Activated CD8-positive, alpha-beta memory T cell treated with anti-CD3 and anti-CD28 coated beads, Interleukin-2, amount 10 ng/mL, durations not matched to agents 7 days and 5 days (primary cell): ENCODE measurements around the gene MACROD2. TPM values are rescaled to one million over a fixed set of nuclear protein-coding genes. Genes with fewer than 3 reads are reported as not detected.

Experiments
- ATAC-seq: fragments of 150-1000 bp; cut with Tn5 transposase; one replicate; pipeline ENCODE4 v1.10.0; 2021; ENCODE audit warnings: moderate library complexity
- CTCF ChIA-PET: fragments of 350-600 bp; sonication (Branson Sonifier 250); formaldehyde crosslinking; loops from one replicate; lab custom pipeline; 2021; ENCODE audit warnings: antibody characterized with exemption; lab: Charles Lee
- DNase-seq: peaks from one replicate; pipeline ENCODE4 v3.0.0-alpha.2; 2020
- H3K27ac Mint-ChIP-seq: one replicate; pipeline ENCODE4 v1.8.0; 2021; ENCODE audit warnings: mild to moderate bottlenecking, mixed read lengths
- H3K27me3 Mint-ChIP-seq: one replicate; pipeline ENCODE4 v1.8.0; 2021; ENCODE audit warnings: mixed read lengths
- H3K36me3 Mint-ChIP-seq: one replicate; pipeline ENCODE4 v1.8.0; 2021; ENCODE audit warnings: mild to moderate bottlenecking, mixed read lengths
- H3K4me1 Mint-ChIP-seq: one replicate; pipeline ENCODE4 v1.8.0; 2021; ENCODE audit warnings: mixed read lengths
- H3K4me3 Mint-ChIP-seq: one replicate; pipeline ENCODE4 v1.8.0; 2021; ENCODE audit warnings: mild to moderate bottlenecking, moderate library complexity, mixed read lengths
- H3K9me3 Mint-ChIP-seq: one replicate; pipeline ENCODE4 v1.8.0; 2022; ENCODE audit warnings: low read depth, mixed read lengths
- total RNA-seq, 2 experiments: library from RNA; stranded (reverse); gene quantifications; one replicate each; pipeline ENCODE4 v1.2.3, GENCODE V29; 2021

MACROD2 gene
- total RNA-seq, 2 experiments from 2014 or later, result not detected

DNA sequence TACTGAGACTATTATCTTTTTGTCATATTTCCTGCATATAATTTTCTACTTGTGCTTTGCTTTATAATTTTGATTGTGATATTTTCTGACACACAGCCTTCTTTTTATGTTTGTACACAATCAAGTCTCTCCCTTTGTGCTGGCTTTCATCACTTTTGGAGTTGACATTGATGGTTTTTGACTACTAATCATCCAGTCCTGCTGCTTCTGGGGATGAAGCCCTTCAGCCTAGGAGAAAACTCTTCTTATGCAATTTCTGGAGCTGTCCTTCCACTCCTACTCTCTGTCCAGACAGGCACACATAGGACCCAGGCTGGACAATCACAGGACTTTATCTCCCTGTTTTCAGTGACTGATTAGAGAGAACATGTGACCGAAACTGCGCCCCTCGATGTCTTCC is 2063.0 kb downstream of the MACROD2 start:
- no peak overlapping the region for H3K27ac Mint-ChIP-seq
- no peaks in the 10 kb centered on the region for H3K9me3 Mint-ChIP-seq
- no peaks in the 10 kb centered on the region for H3K27me3 Mint-ChIP-seq
- no peaks in the 10 kb centered on the region for H3K36me3 Mint-ChIP-seq
- no peaks in the 10 kb centered on the region for H3K4me1 Mint-ChIP-seq
- CTCF ChIA-PET, result no interaction called here
- DNase-seq (no peak), ATAC-seq (no peak)
- H3K4me3 Mint-ChIP-seq, result no peak overlapping the region

DNA sequence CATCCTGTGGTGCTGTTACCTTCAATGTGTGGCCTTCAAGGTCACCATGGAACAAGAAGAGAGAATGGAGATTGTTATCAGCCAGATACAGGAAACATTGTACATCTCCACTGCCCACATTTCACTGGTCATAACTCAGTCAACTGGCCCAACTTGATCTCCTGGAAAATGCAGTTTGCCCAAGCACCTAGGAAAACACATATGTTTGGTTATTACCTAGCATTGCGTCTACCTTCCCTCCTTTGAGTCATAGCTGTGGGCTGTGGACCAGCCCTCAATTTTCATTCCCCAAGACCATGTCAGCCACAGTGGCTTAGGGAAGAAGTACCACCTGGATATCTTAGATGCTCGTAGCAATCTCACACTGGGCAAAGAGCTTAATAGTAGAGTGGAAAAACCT is 2064.5 kb downstream of the MACROD2 start:
- CTCF ChIA-PET, result no interaction called here
- no peak for DNase-seq

DNA sequence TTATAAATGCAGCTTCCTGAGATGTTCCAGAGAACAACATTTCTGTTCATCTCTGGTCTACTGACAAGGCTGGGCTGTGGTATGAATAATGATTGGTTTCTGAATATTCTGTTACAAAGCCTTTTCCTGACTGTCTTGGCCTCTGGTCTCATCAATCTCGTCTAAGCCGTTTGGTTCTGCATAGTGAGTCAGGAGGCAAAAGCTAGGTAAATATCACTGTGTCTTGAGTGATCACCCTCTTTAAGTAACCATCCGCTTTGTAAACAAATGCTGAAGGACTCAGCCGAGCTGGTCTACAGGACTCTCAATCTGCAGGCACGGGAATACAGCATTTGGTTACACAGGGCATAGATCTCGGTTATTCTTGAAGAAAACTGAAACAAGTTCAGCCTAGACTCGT is 2066.0 kb downstream of the MACROD2 start:
- H3K4me3 Mint-ChIP-seq, result no peak overlapping the region
- no peaks in the 10 kb centered on the region for H3K4me1 Mint-ChIP-seq
- no peak overlapping the region for H3K27ac Mint-ChIP-seq
- no peaks in the 10 kb centered on the region for H3K9me3 Mint-ChIP-seq
- ATAC-seq (no peak), DNase-seq (no peak)
- H3K36me3 Mint-ChIP-seq, result no peaks in the 10 kb centered on the region
- H3K27me3 Mint-ChIP-seq, result no peaks in the 10 kb centered on the region
- CTCF ChIA-PET, result no interaction called here

More for the DNA sequence above, 2064.5 kb downstream of the MACROD2 start:
- H3K4me3 Mint-ChIP-seq, result no peak overlapping the region
- H3K27me3 Mint-ChIP-seq, result no peaks in the 10 kb centered on the region
- H3K4me1 Mint-ChIP-seq, result no peaks in the 10 kb centered on the region
- H3K36me3 Mint-ChIP-seq, result no peaks in the 10 kb centered on the region
- H3K9me3 Mint-ChIP-seq, result no peaks in the 10 kb centered on the region
- no peak overlapping the region for H3K27ac Mint-ChIP-seq
- no peak for ATAC-seq

DNA sequence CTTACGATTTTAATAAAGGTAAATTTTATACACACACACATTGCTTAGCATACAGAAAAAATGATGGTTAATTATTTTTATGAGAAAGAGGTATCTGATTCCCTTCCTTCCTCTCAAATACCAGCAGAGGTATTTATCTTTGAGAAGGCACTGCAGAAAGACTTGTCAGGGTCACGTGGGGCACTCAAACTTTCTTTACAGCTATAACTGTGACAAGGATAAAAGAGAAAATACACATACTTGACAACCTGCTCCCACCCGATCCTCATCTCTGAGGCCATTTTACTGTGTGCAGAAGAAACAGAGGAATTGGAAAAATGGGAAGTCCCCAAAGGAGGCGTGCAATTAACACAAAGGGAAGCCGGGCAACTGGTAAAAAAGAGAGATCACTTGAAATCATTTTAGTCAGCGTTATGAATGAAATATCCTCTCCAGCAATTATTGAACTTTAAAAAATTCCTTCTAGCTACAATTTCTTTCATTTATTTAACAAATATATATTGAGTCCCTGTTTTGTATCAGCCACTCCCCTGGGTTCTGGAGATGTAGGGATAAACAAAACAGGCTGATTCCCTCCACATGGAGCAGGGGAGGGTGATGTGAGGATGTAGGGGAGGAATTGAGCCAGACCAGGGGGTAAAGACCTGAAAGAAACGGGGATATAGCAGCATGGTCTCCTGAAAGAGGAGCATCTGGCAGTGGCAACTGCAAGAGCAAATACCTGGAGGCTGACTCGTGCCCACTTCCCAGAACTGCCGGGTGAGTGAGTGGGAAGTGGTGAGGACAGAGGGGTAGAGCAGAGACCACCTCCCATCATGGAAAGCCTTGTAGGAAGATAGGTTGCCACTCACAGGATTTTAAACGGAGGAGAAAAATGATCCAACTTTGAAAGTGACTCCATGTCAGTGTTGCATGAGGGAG is 2067.6 kb downstream of the MACROD2 start:
- H3K36me3 Mint-ChIP-seq, result no peaks in the 10 kb centered on the region
- H3K9me3 Mint-ChIP-seq, result peaks cover 2% of the 10 kb centered on the region
- H3K4me3 Mint-ChIP-seq, result no peak overlapping the region
- no peak for ATAC-seq
- H3K27ac Mint-ChIP-seq, result no peak overlapping the region
- CTCF ChIA-PET, result no interaction called here
- no peaks in the 10 kb centered on the region for H3K27me3 Mint-ChIP-seq
- no peaks in the 10 kb centered on the region for H3K4me1 Mint-ChIP-seq
- DNase-seq, result no peak

DNA sequence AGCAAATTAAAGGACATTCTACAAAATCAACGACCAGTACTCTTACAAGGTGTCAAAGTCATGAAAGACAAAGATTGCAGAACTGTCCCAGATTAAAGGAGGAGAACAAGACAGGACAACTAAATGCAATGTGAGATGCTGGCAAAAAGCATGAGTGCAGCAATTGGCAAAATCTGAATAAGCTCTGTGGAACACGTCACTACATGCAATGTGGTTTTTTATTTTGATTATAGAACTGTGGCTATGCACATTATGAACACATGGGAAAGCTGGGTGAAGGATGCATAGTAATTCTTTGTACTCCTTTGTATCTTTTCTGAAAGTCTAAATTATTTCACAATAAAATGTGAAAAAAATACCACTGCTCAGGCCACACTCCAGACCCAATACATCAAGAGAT is 2068.6 kb downstream of the MACROD2 start:
- Mint-ChIP-seq H3K4me1 (no peaks in the 10 kb centered on the region), H3K27ac (no peak overlapping the region), H3K4me3 (no peak overlapping the region), H3K36me3 (no peaks in the 10 kb centered on the region), H3K9me3 (peaks cover 4% of the 10 kb centered on the region), H3K27me3 (no peaks in the 10 kb centered on the region)
- CTCF ChIA-PET, result no interaction called here
- no peak for DNase-seq
- no peak for ATAC-seq

DNA sequence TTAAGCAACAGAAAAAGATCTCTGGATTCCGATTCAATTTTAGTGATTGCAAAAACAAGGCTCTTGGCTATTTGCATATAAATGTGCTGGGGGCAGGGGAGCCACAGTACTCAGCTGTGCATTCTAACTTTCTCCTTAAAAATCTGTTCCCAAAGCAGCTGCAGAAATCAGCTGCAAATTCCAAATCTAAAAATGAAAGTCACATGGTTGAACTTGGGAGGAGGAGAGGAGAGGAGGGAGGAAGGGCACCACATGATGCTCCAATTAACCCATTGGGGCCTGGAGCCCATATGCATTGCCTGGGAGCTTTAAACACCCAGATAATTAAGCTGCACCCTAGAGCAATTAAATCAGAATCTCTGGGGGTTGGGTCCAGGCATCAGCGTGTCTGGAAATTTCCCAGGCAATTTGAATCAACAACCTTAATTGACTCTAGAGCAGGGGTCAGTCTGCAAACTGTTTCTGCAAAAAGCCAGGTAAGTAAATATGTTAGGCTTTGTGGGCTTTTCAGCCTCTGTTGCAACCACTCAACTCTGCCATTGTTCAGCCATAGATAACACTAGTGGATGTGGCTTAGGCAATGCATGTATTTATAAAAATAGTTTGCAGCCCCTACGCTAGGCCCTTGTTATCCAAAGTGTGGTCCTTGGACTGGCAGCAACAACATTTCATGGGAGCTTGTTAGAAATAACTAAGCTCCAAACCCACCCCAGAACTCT is 2069.8 kb downstream of the MACROD2 start:
- Mint-ChIP-seq H3K4me3 (no peak overlapping the region), H3K4me1 (no peaks in the 10 kb centered on the region), H3K36me3 (no peaks in the 10 kb centered on the region), H3K9me3 (peaks cover 7% of the 10 kb centered on the region), H3K27ac (no peak overlapping the region), H3K27me3 (no peaks in the 10 kb centered on the region)
- CTCF ChIA-PET, result no interaction called here
- no peak for ATAC-seq
- no peak for DNase-seq

DNA sequence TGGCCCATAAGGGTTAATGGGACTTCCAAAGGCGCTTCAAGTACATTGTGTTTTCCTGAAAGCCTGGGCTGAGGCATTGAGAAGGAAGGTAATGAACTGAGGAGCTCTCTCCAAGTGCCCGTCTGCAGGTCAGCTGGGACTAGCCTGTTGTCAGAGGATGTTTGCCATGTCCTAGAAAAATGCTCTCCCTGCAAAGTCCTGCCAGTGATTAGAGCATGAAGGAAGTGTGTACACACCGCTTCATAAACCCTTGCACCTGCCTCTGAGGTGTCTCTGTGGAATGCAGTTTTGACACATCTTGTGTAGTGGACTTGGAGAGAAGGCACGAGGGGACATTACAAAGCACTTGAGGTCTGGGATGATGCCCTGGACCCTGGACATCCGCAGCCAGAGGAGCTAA is 2071.3 kb downstream of the MACROD2 start:
- Mint-ChIP-seq H3K27ac (no peak overlapping the region), H3K27me3 (no peaks in the 10 kb centered on the region)
- CTCF ChIA-PET, result no interaction called here

DNA sequence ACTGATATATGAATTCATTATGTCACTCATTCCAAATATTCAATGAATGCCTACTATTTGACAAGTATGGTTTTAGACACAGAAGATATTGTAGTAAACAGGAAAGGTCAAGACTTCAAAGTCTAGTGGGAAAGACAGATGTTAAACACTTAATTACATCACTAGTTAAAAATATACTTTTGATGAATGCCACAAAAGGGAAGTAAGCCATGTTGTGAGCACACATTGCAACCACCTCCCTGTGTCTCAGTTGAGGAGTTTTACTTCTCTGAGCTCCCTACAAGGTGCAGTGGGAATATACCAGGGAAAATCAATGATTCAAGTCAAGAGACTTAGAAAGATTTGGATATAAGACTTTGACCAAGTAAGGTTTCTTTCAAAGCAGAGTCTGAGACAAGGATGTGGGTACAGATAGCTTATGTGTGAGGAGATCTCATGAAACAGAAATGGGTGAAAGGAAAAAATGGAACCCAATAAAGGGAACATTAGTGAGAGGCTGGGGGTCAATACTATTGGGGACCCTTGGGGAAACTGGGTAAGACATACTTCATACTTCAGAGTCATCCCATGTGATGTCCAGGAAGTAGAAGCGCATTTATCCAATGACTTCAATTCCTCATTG is 2074.2 kb downstream of the MACROD2 start:
- ATAC-seq, result no peak
- CTCF ChIA-PET, result no interaction called here
- no peaks in the 10 kb centered on the region for H3K27me3 Mint-ChIP-seq
- H3K27ac Mint-ChIP-seq, result no peak overlapping the region
- H3K4me3 Mint-ChIP-seq, result no peak overlapping the region
- peaks cover 14% of the 10 kb centered on the region for H3K9me3 Mint-ChIP-seq
- no peaks in the 10 kb centered on the region for H3K36me3 Mint-ChIP-seq
- H3K4me1 Mint-ChIP-seq, result no peaks in the 10 kb centered on the region
- no peak for DNase-seq

More for the DNA sequence above, 2071.3 kb downstream of the MACROD2 start:
- no peaks in the 10 kb centered on the region for H3K36me3 Mint-ChIP-seq
- H3K4me3 Mint-ChIP-seq, result no peak overlapping the region
- H3K4me1 Mint-ChIP-seq, result no peaks in the 10 kb centered on the region
- no peak for ATAC-seq
- DNase-seq, result no peak
- peaks cover 10% of the 10 kb centered on the region for H3K9me3 Mint-ChIP-seq

DNA sequence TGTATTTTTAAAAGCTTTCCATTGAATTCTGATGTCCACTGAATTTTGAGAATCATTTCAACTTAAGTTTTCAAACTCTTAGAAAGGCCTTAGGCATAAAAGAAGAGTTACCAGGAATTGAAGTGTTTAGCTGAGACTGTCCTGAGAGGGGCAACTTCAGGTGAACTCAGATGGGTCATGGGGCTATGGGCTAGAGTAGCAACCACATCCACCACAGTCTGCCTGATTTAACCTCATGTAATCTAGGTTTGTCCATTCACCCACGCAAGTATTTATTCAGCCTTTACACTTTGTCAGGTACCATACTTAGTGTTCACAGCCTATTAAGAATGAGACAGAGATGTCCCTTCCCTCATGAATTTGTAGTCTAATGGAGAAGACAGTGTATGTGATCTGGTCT is 2076.9 kb downstream of the MACROD2 start:
- no peaks in the 10 kb centered on the region for H3K27me3 Mint-ChIP-seq
- H3K27ac Mint-ChIP-seq, result no peak overlapping the region
- no peak for ATAC-seq
- H3K36me3 Mint-ChIP-seq, result no peaks in the 10 kb centered on the region
- no peak overlapping the region for H3K4me3 Mint-ChIP-seq
- H3K4me1 Mint-ChIP-seq, result no peaks in the 10 kb centered on the region
- CTCF ChIA-PET, result no interaction called here
- H3K9me3 Mint-ChIP-seq, result peaks cover 20% of the 10 kb centered on the region
- DNase-seq, result no peak

DNA sequence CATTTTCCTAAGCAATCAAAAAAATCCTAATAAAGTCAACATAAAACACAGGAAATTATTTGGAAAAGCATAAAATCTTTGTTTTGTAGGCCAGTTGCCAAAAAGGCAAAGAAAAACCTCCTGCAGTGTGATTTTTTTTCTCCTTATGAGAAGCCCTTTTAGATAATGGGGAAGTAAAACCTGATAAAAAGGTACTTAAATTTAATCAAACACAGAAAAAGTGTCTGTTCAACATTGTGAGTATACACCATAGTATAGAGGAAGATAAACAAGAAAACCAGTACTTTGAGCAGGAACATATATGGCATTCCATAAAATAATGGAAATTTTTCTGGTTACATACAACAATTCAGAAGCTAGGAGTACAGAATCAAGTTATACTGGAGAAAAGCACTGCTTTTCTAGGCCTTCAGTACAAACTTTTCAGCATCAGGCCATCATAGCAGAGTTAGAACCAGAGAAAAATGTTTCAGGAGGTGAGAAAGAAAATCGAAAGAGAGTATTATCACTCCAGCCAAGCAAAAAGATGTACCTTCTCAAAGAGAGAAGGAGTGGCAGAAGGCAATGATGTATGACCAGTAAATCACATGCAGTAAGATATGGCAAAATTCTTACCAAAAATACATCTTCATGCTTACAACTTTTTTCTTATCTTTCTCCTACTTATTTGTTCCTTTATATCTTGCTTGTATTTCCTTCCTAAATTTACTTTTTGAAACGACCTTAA is 2083.0 kb downstream of the MACROD2 start:
- H3K4me3 Mint-ChIP-seq, result no peak overlapping the region
- CTCF ChIA-PET, result no interaction called here
- H3K36me3 Mint-ChIP-seq, result no peaks in the 10 kb centered on the region
- no peak overlapping the region for H3K27ac Mint-ChIP-seq
- no peak for ATAC-seq
- H3K9me3 Mint-ChIP-seq, result peaks cover 9% of the 10 kb centered on the region
- no peaks in the 10 kb centered on the region for H3K27me3 Mint-ChIP-seq
- H3K4me1 Mint-ChIP-seq, result no peaks in the 10 kb centered on the region
- DNase-seq, result no peak

DNA sequence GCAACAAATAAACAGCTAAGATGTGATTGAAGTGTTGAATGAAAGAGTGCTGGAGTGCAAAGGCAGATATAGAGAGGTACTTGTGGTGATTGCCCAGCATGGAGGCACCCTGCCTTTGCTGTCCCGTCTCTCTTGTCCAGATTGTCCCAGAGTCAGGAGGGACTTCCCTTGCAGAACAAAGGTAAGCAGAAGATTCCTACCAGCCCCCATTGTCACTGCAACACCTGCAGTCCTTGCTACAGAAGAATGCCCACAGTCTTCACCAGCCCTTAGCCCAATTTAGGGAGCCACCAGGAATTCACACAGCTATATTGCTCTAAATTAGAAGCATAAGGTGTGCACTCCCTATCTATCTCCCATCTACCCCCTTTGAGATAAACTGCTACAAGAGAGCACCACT is 2086.1 kb downstream of the MACROD2 start:
- no peak overlapping the region for H3K27ac Mint-ChIP-seq
- DNase-seq (no peak), ATAC-seq (no peak)

DNA sequence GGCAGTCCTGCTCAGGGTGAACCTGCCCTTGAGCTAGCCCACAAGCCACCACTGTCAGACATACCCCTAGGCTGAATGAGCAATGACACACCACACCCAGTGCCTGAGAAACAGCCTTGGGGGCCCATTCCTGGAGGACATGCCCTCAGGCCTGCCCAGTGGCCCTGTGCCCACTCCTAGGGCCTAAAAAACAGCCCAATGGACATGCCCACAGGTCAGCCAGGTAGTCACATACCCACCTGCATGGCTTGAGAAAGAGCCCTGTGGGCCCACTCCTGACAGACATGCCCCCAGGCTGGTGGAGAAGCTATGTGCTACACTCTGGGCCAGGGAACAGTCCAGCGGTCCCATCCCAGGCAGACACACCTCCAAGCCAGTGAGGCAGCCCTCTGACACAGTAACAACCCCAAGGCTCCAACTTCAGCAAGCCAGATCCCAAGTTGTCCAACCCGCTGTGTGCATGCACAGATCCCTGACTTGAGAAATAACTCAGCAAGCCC is 2086.8 kb downstream of the MACROD2 start:
- Mint-ChIP-seq H3K27ac (no peak overlapping the region), H3K36me3 (no peaks in the 10 kb centered on the region), H3K4me1 (no peaks in the 10 kb centered on the region), H3K27me3 (no peaks in the 10 kb centered on the region), H3K9me3 (peaks cover 2% of the 10 kb centered on the region), H3K4me3 (no peak overlapping the region)
- CTCF ChIA-PET, result no interaction called here
- no peak for DNase-seq
- no peak for ATAC-seq

More for the DNA sequence above, 2086.1 kb downstream of the MACROD2 start:
- H3K36me3 Mint-ChIP-seq, result no peaks in the 10 kb centered on the region
- peaks cover 3% of the 10 kb centered on the region for H3K9me3 Mint-ChIP-seq
- CTCF ChIA-PET, result no interaction called here
- no peak overlapping the region for H3K4me3 Mint-ChIP-seq
- H3K27me3 Mint-ChIP-seq, result no peaks in the 10 kb centered on the region
- H3K4me1 Mint-ChIP-seq, result no peaks in the 10 kb centered on the region

DNA sequence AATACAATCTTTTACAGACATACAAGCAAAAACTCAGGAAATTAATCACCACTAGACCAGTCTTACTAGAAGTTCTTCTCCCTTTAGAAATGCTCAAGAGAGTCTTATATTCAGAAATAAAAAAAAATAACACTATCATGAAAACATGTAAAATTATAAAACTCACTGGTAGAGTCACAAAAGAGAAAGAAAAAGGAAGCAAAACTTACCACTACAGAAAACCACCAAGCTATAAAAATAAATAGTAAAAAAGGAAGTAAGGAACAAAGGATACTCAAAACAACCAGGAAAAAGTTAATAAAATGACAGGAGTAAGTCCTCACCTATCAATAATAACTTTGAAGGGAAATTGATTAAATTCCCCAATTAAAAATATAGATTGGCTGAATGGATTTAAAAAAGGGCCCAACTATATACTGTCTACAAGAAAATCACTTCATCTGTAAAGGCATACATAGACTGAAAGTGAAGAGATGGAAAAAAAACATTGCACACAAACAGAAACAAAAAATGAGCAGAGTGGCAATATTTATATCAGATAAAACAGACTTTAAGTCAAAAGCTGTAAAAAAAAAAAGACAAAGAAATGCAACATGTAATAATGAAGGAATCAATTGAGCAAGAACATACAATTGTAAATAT is 2088.4 kb downstream of the MACROD2 start:
- Mint-ChIP-seq H3K4me1 (no peaks in the 10 kb centered on the region), H3K9me3 (peaks cover 5% of the 10 kb centered on the region), H3K4me3 (no peak overlapping the region), H3K27me3 (no peaks in the 10 kb centered on the region), H3K36me3 (no peaks in the 10 kb centered on the region), H3K27ac (no peak overlapping the region)
- DNase-seq (no peak), ATAC-seq (no peak)
- CTCF ChIA-PET, result no interaction called here
